Aorta (tissue), 5 donors: Measurements from ENCODE around the gene TMEM109. TPM values are rescaled to one million over a fixed set of nuclear protein-coding genes. Genes with fewer than 3 reads are reported as not detected.

Source experiments
- ATAC-seq: fragments of 200-7000 bp; cut with Tn5 transposase; one replicate; pipeline ENCODE4 v1.9.1; 2022; ENCODE audit warnings: moderate library complexity; ENCODE audit not compliant: low FRiP score
- DNase-seq, 2 donors: peaks; one replicate each; pipeline ENCODE4 v3.0.0-alpha.2; 2020
- H3K27ac ChIP-seq, 2 donors: one replicate each; pipeline ENCODE4 v1.5.1; 2013; ENCODE audit warnings: low read length in 2 of 2, mild to moderate bottlenecking in 2 of 2, moderate library complexity in 2 of 2, control low read depth in 1 of 2, inconsistent platforms in 1 of 2, low read depth in 1 of 2
- H3K27me3 ChIP-seq, 2 donors: one replicate each; pipeline ENCODE4 v1.6.1; 2013; ENCODE audit warnings: control low read depth in 1 of 2, low read length in 1 of 2, mild to moderate bottlenecking in 1 of 2, moderate library complexity in 1 of 2; ENCODE audit not compliant: insufficient read depth in 2 of 2, control insufficient read depth in 1 of 2
- H3K36me3 ChIP-seq, 2 donors: one replicate each; pipeline ENCODE4 v1.6.1; 2013; ENCODE audit warnings: control low read depth in 1 of 2, low read length in 1 of 2, mild to moderate bottlenecking in 1 of 2; ENCODE audit not compliant: insufficient read depth in 2 of 2, control insufficient read depth in 1 of 2
- H3K4me1 ChIP-seq, 2 donors: one replicate each; pipeline ENCODE4 v1.6.1; 2013; ENCODE audit warnings: low read length in 2 of 2, control low read depth in 1 of 2, mild to moderate bottlenecking in 1 of 2, moderate library complexity in 1 of 2; ENCODE audit not compliant: insufficient read depth in 2 of 2, control insufficient read depth in 1 of 2
- H3K4me3 ChIP-seq, 2 donors: one replicate each; pipeline ENCODE4 v1.5.1; 2013; ENCODE audit warnings: low read length in 2 of 2, control low read depth in 1 of 2, mild to moderate bottlenecking in 1 of 2
- H3K9me3 ChIP-seq: one replicate; pipeline ENCODE4 v1.6.1; 2013; ENCODE audit warnings: mild to moderate bottlenecking, low read length; ENCODE audit not compliant: control insufficient read depth
- WGBS, 2 donors: extraction: QIAGEN DNeasy Blood & Tissue Kit; methylation state at CpG; one replicate each; pipeline ENCODE4 v1.1.7; 2013; 5-methylcytosine and 5-hydroxymethylcytosine counted together
- intact Hi-C, 2 donors: fragments of 100-400 bp; cut with DNase I; formaldehyde crosslinking; loops; one replicate each; pipeline versions ENCODE4 v1.14.2 to v1.15.0; 2022
- polyA plus RNA-seq, 2 donors: library from polyadenylated mRNA; stranded (reverse); fragments of 200-250 nt; gene quantifications; one replicate each; pipeline ENCODE4 v1.2.3, GENCODE V29; 2013
- total RNA-seq, 2 donors: library from RNA; stranded (reverse); fragmentation: NEBNext Ultra II Directional; extraction: Animal tissue kit (Norgen Biotek cat#: 25700); gene quantifications; one replicate each; pipeline ENCODE4 v1.2.1, GENCODE V29; 2021
- donor health status: healthy with polysubstance abuse.
- donor health status: Bipolar disorder and iron deficiency.
- donor health status: DM: no; HTN: no; CAD: no.
- donor health status: DM: no; HTN: no; CAD: no.
- donor health status: DM: yes; HTN: yes; CAD: no.

The TMEM109 gene
- total and polyA plus RNA-seq, 4 donors, result 82.4 to 148 (median 116) TPM

DNA sequence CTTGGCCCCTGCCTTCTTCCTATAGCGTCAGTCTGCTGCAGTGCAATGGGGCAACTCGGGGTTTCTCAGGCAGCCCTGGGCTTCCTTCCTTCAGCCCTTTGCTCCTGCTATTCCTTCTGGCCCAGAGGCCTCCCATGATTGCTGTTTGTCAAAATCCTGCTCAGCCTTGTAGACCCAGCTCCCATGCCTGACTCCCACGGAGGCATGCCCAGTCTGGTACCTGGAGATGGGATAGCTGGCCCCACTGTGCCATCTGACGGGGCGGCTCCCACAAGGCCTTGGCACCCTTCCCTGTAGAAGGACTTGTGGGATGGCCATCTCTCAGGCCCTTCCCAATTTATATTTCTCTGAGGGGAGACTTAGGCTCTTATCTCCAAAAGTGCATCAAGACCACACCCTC is 56.9 kb downstream of the TMEM109 start:
- WGBS, 2 donors, result 85 to 90% methylated on average over 5 of the region's 5 CpGs

DNA sequence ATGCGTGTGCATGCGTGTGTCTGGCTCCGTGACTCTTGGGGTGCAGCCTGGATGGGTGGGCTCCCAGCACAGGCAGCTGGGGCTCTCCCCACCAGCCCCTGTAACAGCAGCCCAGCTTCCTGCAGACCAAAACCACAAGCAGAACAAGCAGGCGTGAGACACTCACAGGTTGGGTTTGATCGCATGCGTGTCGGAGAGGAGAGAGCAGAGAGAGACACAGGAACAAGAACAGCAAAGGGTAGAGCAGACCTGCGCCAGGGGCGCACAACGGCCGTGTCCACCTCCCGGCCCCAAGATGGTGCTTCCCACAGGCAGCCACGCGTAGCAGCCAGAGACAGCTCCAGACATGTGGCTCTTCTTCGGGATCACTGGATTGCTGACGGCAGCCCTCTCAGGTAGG is 57.6 kb downstream of the TMEM109 start, which contains the start of gene CD6:
TSS of gene CD6 (plus strand) at position 161 of the 400 bp plus-strand sequence. CDS start at position 347, 186 bp downstream.
- Histone ChIP-seq H3K36me3 (no peaks in the 10 kb centered on the region), H3K27ac (no peak within 1 kb of the TSS), H3K27me3 (no peaks in the 10 kb centered on the region), H3K9me3 (no peaks in the 10 kb centered on the region), H3K4me1 (no peaks in the 10 kb centered on the region), H3K4me3 (no peak within 1 kb of the TSS)
- ATAC-seq, result no peak
- 91 to 93% methylated on average over 16 of the region's 16 CpGs for WGBS, 2 donors
- peak in 1 of 2 donors; percentile 43 for DNase-seq
- intact Hi-C loops, result no loop called here

More for the DNA sequence above, 56.9 kb downstream of the TMEM109 start:
- ATAC-seq (no peak), DNase-seq (peak in 1 of 2 donors; percentile 21)
- Histone ChIP-seq H3K36me3 (no peaks in the 10 kb centered on the region), H3K9me3 (no peaks in the 10 kb centered on the region), H3K4me1 (no peaks in the 10 kb centered on the region), H3K4me3 (no peak overlapping the region), H3K27ac (no peak overlapping the region), H3K27me3 (no peaks in the 10 kb centered on the region)
- intact Hi-C loops, result no loop called here

DNA sequence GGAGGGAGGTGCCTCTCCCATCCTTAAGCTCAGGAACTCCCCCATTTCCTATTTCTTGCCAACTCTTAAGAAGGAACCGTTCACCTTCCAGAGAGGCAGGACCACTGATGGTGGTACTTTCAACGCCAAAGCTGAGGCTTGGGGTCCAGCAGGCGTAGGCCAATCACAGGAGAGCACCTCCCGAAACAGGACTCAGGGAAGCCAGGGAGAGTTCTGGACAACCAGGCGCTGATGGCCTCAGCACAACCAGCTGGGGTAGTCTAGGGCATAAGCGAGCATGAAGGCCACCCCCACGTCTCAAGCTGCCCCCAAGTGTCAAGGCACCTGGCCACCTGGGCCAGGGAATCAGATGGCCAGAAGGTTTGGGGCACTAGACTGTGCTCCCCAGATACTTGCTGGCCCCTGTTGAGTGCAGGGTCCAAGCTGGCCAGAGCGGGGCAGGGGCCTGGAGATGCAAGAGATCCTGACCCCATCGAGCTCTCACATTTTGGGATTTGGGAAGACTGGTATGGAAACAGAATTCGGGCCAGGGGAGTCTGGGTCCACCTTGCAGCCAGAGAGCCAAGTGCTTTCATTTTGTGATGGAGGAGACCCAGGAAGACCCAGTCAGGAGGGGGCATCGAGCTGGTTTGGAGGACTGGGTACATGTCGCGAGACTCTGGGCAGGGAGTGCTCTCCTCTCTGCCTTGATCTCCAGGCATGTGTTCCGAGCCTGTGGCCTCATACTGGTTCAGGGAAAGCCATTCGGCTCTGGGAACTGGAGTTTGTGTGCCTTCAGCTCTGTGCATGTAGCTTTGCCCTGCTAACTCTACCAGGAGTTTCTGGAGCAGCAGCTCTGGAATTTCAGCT is 58.4 kb downstream of the TMEM109 start:
- ATAC-seq, result no peak
- Histone ChIP-seq H3K36me3 (no peaks in the 10 kb centered on the region), H3K9me3 (no peaks in the 10 kb centered on the region), H3K4me3 (no peak overlapping the region), H3K27ac (no peak overlapping the region), H3K4me1 (no peaks in the 10 kb centered on the region), H3K27me3 (no peaks in the 10 kb centered on the region)
- DNase-seq, result peak; percentile 40 to 51
- 88 to 89% methylated on average over 15 of the region's 15 CpGs for WGBS, 2 donors
- intact Hi-C loops, result no loop called here

Other genes starting within 250 kb of the TMEM109 start
- gene MS4A8, start 214.5 kb upstream of the TMEM109 start, total RNA-seq, result not detected
- gene MS4A8, start 214.5 kb upstream of the TMEM109 start, polyA plus RNA-seq, result 10 to 100 TPM in 1 of 2 donors, not detected in 1; 17.9 TPM
- gene MS4A18, start 189.4 kb upstream of the TMEM109 start, total RNA-seq, result not detected
- not detected for gene MS4A18, start 189.4 kb upstream of the TMEM109 start, polyA plus RNA-seq
- not detected for gene MS4A15, start 157.3 kb upstream of the TMEM109 start, total RNA-seq
- under 1 TPM; 0.05 to 0.38 TPM for gene MS4A15, start 157.3 kb upstream of the TMEM109 start, polyA plus RNA-seq
- gene MS4A10, start 128.8 kb upstream of the TMEM109 start, total RNA-seq, result not detected
- 1 to 10 TPM in 1 of 2 donors, not detected in 1; 5.5 TPM for gene MS4A10, start 128.8 kb upstream of the TMEM109 start, polyA plus RNA-seq
- gene CCDC86, start 72.0 kb upstream of the TMEM109 start, total RNA-seq, result 10 to 100 TPM; 11.8 to 15.2 TPM
- gene CCDC86, start 72.0 kb upstream of the TMEM109 start, polyA plus RNA-seq, result 1 to 10 TPM; 8.1 to 8.2 TPM
- gene PTGDR2, start 58.2 kb upstream of the TMEM109 start, total RNA-seq, result under 1 TPM; 0.13 to 0.21 TPM
- under 1 TPM; 0.10 to 0.25 TPM for gene PTGDR2, start 58.2 kb upstream of the TMEM109 start, polyA plus RNA-seq
- gene ZP1, start 46.6 kb upstream of the TMEM109 start, total RNA-seq, result not detected
- not detected for gene ZP1, start 46.6 kb upstream of the TMEM109 start, polyA plus RNA-seq
- gene PRPF19, start 7.6 kb upstream of the TMEM109 start, total RNA-seq, result 10 to 100 TPM; 47.7 to 55.6 TPM
- 10 to 100 TPM; 31.3 to 39.2 TPM for gene PRPF19, start 7.6 kb upstream of the TMEM109 start, polyA plus RNA-seq
- 1 to 10 TPM; 4.5 to 8.9 TPM for gene TMEM132A, start 10.3 kb downstream of the TMEM109 start, total RNA-seq
- gene TMEM132A, start 10.3 kb downstream of the TMEM109 start, polyA plus RNA-seq, result 1 to 10 TPM; 1.6 to 2.5 TPM
- 10 to 100 TPM; 35.4 to 47.8 TPM for gene SLC15A3, start 38.0 kb downstream of the TMEM109 start, total RNA-seq
- 10 to 100 TPM; 21.2 to 36.4 TPM for gene SLC15A3, start 38.0 kb downstream of the TMEM109 start, polyA plus RNA-seq
- gene CD6, start 57.5 kb downstream of the TMEM109 start, total RNA-seq, result 1 to 10 TPM; 1.6 to 2.2 TPM
- gene CD6, start 57.5 kb downstream of the TMEM109 start, polyA plus RNA-seq, result 1 to 10 TPM; 1.3 TPM
- 1 to 10 TPM in 1 of 2 donors, under 1 TPM in 1; 0.58 to 1.7 TPM for gene CD5, start 188.3 kb downstream of the TMEM109 start, total RNA-seq
- gene CD5, start 188.3 kb downstream of the TMEM109 start, polyA plus RNA-seq, result under 1 TPM in 1 of 2 donors, not detected in 1; 0.67 TPM
- gene VPS37C, start 247.3 kb downstream of the TMEM109 start, total RNA-seq, result 10 to 100 TPM; 29.8 to 39.9 TPM
- 10 to 100 TPM; 12.7 to 14.0 TPM for gene VPS37C, start 247.3 kb downstream of the TMEM109 start, polyA plus RNA-seq